Daoy (cell line): ENCODE results near the gene PRSS3. TPM values are rescaled to one million over a fixed set of nuclear protein-coding genes. Genes with fewer than 3 reads are reported as not detected.
"Not testable (repeated sequence)": the region's sequence is repeated elsewhere in the genome, so short reads cannot be mapped to it uniquely, and the experiment has no call there.

ENCODE experiments used
- DNase-seq: peaks from one replicate; pipeline ENCODE4 v3.0.0-alpha.2; 2015; ENCODE audit warnings: low read depth
- total RNA-seq: library from RNA; depleted of rRNA; stranded (reverse); fragments of >200 nt; shearing (Covaris generic); gene quantifications from 2 replicates; pipeline ENCODE4 v1.2.3, GENCODE V29; 2014

Gene PRSS3
- total RNA-seq, 1 experiment from 2014 or later, result 13.5 TPM

- DNase-seq, result no peak
Measured at GRCh38 chr9:33786681-33787080, 8.7 kb upstream of the PRSS3 start.

- no peak for DNase-seq
Measured at GRCh38 chr9:33787839-33788238, 7.5 kb upstream of the PRSS3 start.

- DNase-seq, result not testable (repeated sequence)
Measured at GRCh38 chr9:33789429-33789828, 5.9 kb upstream of the PRSS3 start.

- DNase-seq, result peak; percentile 82
Measured at GRCh38 chr9:33791117-33791516, 4.2 kb upstream of the PRSS3 start.

- DNase-seq, result not testable (repeated sequence)
Measured at GRCh38 chr9:33793496-33793895, 1.9 kb upstream of the PRSS3 start.

GRCh38 chr9:33794560-33794959 is 801 bp upstream of the PRSS3 start:
- no peak for DNase-seq

GRCh38 chr9:33795819-33796218 is 458 bp downstream of the PRSS3 start:
- DNase-seq, result no peak

- peak; percentile 25 for DNase-seq
Measured at GRCh38 chr9:33796679-33797078, 1.3 kb downstream of the PRSS3 start.

GRCh38 chr9:33797837-33798236 is 2.5 kb downstream of the PRSS3 start:
- no peak for DNase-seq

- no peak for DNase-seq
Measured at GRCh38 chr9:33798545-33798944, 3.2 kb downstream of the PRSS3 start.

GRCh38 chr9:33799928-33800704 is 4.8 kb downstream of the PRSS3 start:
- DNase-seq, result no peak

- DNase-seq, result peak; percentile 68
Measured at GRCh38 chr9:33800886-33801285, 5.5 kb downstream of the PRSS3 start.

- not testable (repeated sequence) for DNase-seq
Measured at GRCh38 chr9:33801943-33802500, 6.7 kb downstream of the PRSS3 start.

GRCh38 chr9:33804196-33804595 is 8.8 kb downstream of the PRSS3 start:
- not testable (repeated sequence) for DNase-seq

GRCh38 chr9:33807156-33807555 is 11.8 kb downstream of the PRSS3 start:
- peak; percentile 38 for DNase-seq

GRCh38 chr9:33808979-33809322 is 13.6 kb downstream of the PRSS3 start:
- DNase-seq, result not testable (repeated sequence)

- DNase-seq, result no peak
Measured at GRCh38 chr9:33809506-33809905, 14.1 kb downstream of the PRSS3 start.

GRCh38 chr9:33813712-33814641 is 18.6 kb downstream of the PRSS3 start:
- DNase-seq, result peak; percentile 76

GRCh38 chr9:33815781-33816180 is 20.4 kb downstream of the PRSS3 start:
- DNase-seq, result no peak

GRCh38 chr9:33816327-33817252 is 21.2 kb downstream of the PRSS3 start, which contains the start of gene UBE2R2:
TSS of gene UBE2R2 (plus strand) at chr9:33817160. CDS start at chr9:33817758, 598 bp downstream.
- DNase-seq, result peak; percentile 98
